OCI-LY3 (cell line): ENCODE data around the gene MRPL58.

Experiments used
- CTCF ChIP-seq: fragments of 200-600, 300-600 bp; sonication (generic); IDR thresholded peaks from 2 replicates; pipeline ENCODE4 v1.5.1; 2014; ENCODE audit warnings: antibody characterized with exemption, low read length, low read depth
- EZH2phosphoT487 ChIP-seq: fragments of 200-600 bp; shearing (Covaris generic); IDR thresholded peaks from 2 replicates; pipeline ENCODE4 v1.6.1; 2018; ENCODE audit warnings: antibody characterized with exemption, mixed run types, low read depth

GRCh38 chr17:75009139-75009724 is 3.2 kb upstream of the MRPL58 start:
- no peak for TF ChIP-seq CTCF
- no peak for TF ChIP-seq EZH2phosphoT487
